Measurements from ENCODE around the gene OTOP1. TPM values are rescaled to one million over a fixed set of nuclear protein-coding genes. Genes with fewer than 3 reads are reported as not detected.

The OTOP1 gene
- not detected for total RNA-seq
- total RNA-seq (2013): not detected
- total RNA-seq: 0 reads per million in 29 experiments

- Mint-ChIP-seq H3K4me3 (peak within 1 kb of the TSS in 1 of 3 donors; percentile 47), H3K27me3 (peaks cover 52 to 65% of the 10 kb centered on the region in 2 donors), H3K4me1 (peaks cover 12 to 14% (median 13%) of the 10 kb centered on the region in 3 donors), H3K27ac (peak within 1 kb of the TSS in 1 of 2 donors; percentile 23), H3K9me3 (no peaks in the 10 kb centered on the region), H3K36me3 (no peaks in the 10 kb centered on the region)
- DNase-seq: no peak
- Histone ChIP-seq H3K9me3 (no peaks in the 10 kb centered on the region), H3K36me3 (ENCODE audit: control insufficient read depth in 2 of 2, extremely low read depth in 1 of 2, insufficient read depth in 1 of 2, low read length in 1 of 2) (no peaks in the 10 kb centered on the region), H3K4me1 (ENCODE audit: control insufficient read depth in 1 of 2, extremely low read depth in 1 of 2, insufficient read depth in 2 of 2, low read length in 2 of 2) (peaks cover 0 to 5% of the 10 kb centered on the region in 2 experiments), H3K27me3 (replicated peaks in 1 of 2; ENCODE audit: control insufficient read depth in 2 of 2, extremely low read depth in 1 of 2, insufficient read depth in 2 of 2, low read length in 1 of 2) (peaks cover 4 to 56% of the 10 kb centered on the region in 2 experiments), H3K27ac (ENCODE audit: low read length) (no peak within 1 kb of the TSS), H3K4me3 (ENCODE audit: control insufficient read depth in 1 of 2, extremely low read depth in 1 of 2, low read length in 1 of 2) (no peak within 1 kb of the TSS)
- 19% methylated on average over 77 of the region's 82 CpGs for WGBS (ENCODE audit: insufficient coverage)
- CTCF ChIA-PET: no interaction called here
- ATAC-seq (replicated peaks in 1 of 4): no peak
- POLR2A ChIA-PET: no interaction called here
These were observed at the start of gene OTOP1 for GRCh38 chr4:4226606-4227438. Gene OTOP1 (minus strand): TSS chr4:4226929. CDS start chr4:4226864, 65 bp downstream.

DNA sequence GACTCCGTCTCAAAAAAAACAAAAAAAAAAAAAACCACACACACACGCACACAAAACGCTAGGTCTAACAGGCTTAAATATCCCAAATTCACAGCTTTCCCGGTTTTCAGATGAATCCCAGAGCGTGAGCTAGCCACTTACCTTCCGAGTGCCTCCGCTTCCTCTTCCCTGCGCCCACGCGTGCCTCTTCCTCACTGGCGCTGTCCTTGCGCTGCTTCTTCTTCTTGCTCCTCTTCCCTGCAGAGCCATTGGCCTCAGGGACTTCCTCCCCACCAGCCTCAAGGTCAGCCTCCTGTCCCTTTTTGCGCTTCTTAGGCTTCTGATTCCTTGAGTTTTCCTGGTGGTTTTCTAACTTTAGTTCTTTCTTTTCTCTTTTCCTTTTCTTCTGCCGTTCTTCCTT lies 47.5 kb upstream of the OTOP1 start:
- H3K4me1 ChIP-seq (ENCODE audit: control insufficient read depth in 1 of 2, extremely low read depth in 1 of 2, insufficient read depth in 2 of 2, low read length in 2 of 2): peaks cover 0 to 16% of the 10 kb centered on the region in 2 experiments
- DNase-seq (no peak), ATAC-seq (replicated peaks in 1 of 4) (no peak)
- Mint-ChIP-seq H3K9me3 (no peaks in the 10 kb centered on the region), H3K36me3 (peaks cover 56% of the 10 kb centered on the region), H3K4me3 (no peak overlapping the region), H3K27ac (peak overlapping the region; percentile 62 to 64), H3K4me1 (peaks cover 0 to 30% (median 20%) of the 10 kb centered on the region in 3 donors), H3K27me3 (no peaks in the 10 kb centered on the region)
- no peaks in the 10 kb centered on the region for H3K9me3 ChIP-seq
- H3K27ac ChIP-seq (ENCODE audit: low read length): no peak overlapping the region
- 96% methylated on average over 12 of the region's 14 CpGs for WGBS (ENCODE audit: insufficient coverage)
- no peaks in the 10 kb centered on the region for H3K27me3 ChIP-seq (replicated peaks in 1 of 2; ENCODE audit: control insufficient read depth in 2 of 2, extremely low read depth in 1 of 2, insufficient read depth in 2 of 2, low read length in 1 of 2)
- peaks cover 20 to 72% of the 10 kb centered on the region in 2 donors for H3K36me3 ChIP-seq (ENCODE audit: control insufficient read depth in 2 of 2, extremely low read depth in 1 of 2, insufficient read depth in 1 of 2, low read length in 1 of 2)
- H3K4me3 ChIP-seq (ENCODE audit: control insufficient read depth in 1 of 2, extremely low read depth in 1 of 2, low read length in 1 of 2): no peak overlapping the region
- ChIA-PET CTCF (no interaction called here), POLR2A (interaction anchor here (0.6 kb wide), 2 partner anchors 14 to 17 kb away, joined by 3 to 4 read pairs; no protein-coding TSS in a partner anchor)

DNA sequence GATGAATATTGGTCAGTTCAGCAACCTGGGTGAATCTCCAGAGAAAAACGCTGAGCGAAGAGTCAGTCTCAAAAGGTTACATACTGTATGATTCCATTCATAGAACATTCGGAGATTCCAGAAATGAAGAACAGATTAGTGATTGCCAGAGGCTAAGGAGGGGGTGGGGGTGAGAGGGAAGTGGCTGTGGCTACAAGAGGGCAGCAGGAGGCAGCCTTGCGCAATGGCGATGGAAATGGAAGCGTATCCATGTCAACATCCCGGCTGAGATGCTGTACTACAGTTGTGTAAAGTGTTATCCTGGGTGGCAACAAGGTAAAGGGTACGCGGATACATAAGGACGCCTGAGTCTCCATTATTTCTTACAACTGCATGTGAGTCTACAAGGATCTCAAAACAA lies 45.2 kb upstream of the OTOP1 start:
- H3K36me3 Mint-ChIP-seq: peaks cover 52% of the 10 kb centered on the region
- 94% methylated on average over 3 of the region's 10 CpGs for WGBS (ENCODE audit: insufficient coverage)
- no peaks in the 10 kb centered on the region for H3K9me3 ChIP-seq
- CTCF ChIA-PET: no interaction called here
- no peaks in the 10 kb centered on the region for H3K9me3 Mint-ChIP-seq
- H3K4me3 Mint-ChIP-seq: no peak overlapping the region
- H3K4me1 ChIP-seq (ENCODE audit: control insufficient read depth in 1 of 2, extremely low read depth in 1 of 2, insufficient read depth in 2 of 2, low read length in 2 of 2): peaks cover 0 to 34% of the 10 kb centered on the region in 2 experiments
- H3K36me3 ChIP-seq (ENCODE audit: control insufficient read depth in 2 of 2, extremely low read depth in 1 of 2, insufficient read depth in 1 of 2, low read length in 1 of 2): peaks cover 21 to 53% of the 10 kb centered on the region in 2 donors
- H3K4me3 ChIP-seq (ENCODE audit: control insufficient read depth in 1 of 2, extremely low read depth in 1 of 2, low read length in 1 of 2): no peak overlapping the region
- no peak for DNase-seq
- ATAC-seq (replicated peaks in 1 of 4): no peak
- peak overlapping the region; percentile 92 to 95 for H3K27ac Mint-ChIP-seq
- H3K27ac ChIP-seq (ENCODE audit: low read length): peak overlapping the region; percentile 100
- POLR2A ChIA-PET: no interaction called here
- no peaks in the 10 kb centered on the region for H3K27me3 ChIP-seq (replicated peaks in 1 of 2; ENCODE audit: control insufficient read depth in 2 of 2, extremely low read depth in 1 of 2, insufficient read depth in 2 of 2, low read length in 1 of 2)
- no peaks in the 10 kb centered on the region for H3K27me3 Mint-ChIP-seq
- H3K4me1 Mint-ChIP-seq: peaks cover 6 to 41% (median 30%) of the 10 kb centered on the region in 3 donors

DNA sequence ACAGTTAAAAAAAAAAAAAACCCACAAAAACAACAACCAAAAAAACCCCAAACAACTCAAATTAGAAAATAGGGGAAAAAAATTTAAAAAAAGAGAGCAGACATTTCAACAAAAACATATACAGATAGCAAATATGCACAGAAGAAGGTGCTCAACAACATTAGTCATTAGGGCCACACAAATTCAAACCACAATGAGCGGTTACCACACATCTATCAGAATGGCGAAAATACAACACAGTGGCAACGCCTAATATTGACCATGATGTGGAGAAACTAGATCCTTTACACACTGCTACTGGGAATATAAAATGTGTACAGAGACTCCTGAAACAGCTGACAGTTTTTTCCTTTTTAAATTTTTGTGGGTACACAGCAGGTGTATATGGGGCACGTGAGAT lies 43.8 kb upstream of the OTOP1 start:
- peaks cover 15 to 48% of the 10 kb centered on the region in 2 donors for H3K36me3 ChIP-seq (ENCODE audit: control insufficient read depth in 2 of 2, extremely low read depth in 1 of 2, insufficient read depth in 1 of 2, low read length in 1 of 2)

GRCh38 chr4:4269856-4270255 lies 43.1 kb upstream of the OTOP1 start:
- Mint-ChIP-seq H3K9me3 (no peaks in the 10 kb centered on the region), H3K27ac (peak overlapping the region; percentile 92 to 95), H3K36me3 (peaks cover 50% of the 10 kb centered on the region), H3K27me3 (no peaks in the 10 kb centered on the region), H3K4me1 (peaks cover 6 to 52% (median 37%) of the 10 kb centered on the region in 3 donors), H3K4me3 (peak overlapping the region; percentile 47 to 75 (median 75))
- CTCF ChIA-PET: interaction anchor here in 1 of 2 donors (0.6 to 2.1 kb wide), 2 partner anchors 9 to 33 kb away, joined by 3 to 11 read pairs; no protein-coding TSS in a partner anchor
- peak; percentile 46 to 82 (median 78) for ATAC-seq (replicated peaks in 1 of 4)
- WGBS (ENCODE audit: insufficient coverage): 60% methylated on average over 1 of the region's 4 CpGs
- H3K4me1 ChIP-seq (ENCODE audit: control insufficient read depth in 1 of 2, extremely low read depth in 1 of 2, insufficient read depth in 2 of 2, low read length in 2 of 2): peaks cover 0 to 51% of the 10 kb centered on the region in 2 experiments
- no peaks in the 10 kb centered on the region for H3K27me3 ChIP-seq (replicated peaks in 1 of 2; ENCODE audit: control insufficient read depth in 2 of 2, extremely low read depth in 1 of 2, insufficient read depth in 2 of 2, low read length in 1 of 2)
- no peaks in the 10 kb centered on the region for H3K9me3 ChIP-seq
- peak overlapping the region; percentile 100 for H3K27ac ChIP-seq (ENCODE audit: low read length)
- peak in 32 of 35 experiments; percentile 6 to 62 (median 30) for DNase-seq
- POLR2A ChIA-PET: interaction anchor here in 1 of 2 donors (0.7 kb wide), 1 partner anchor 22 kb away, joined by 8 read pairs; the partner anchor contains the start of gene TMEM128
- peaks cover 12 to 45% of the 10 kb centered on the region in 2 donors for H3K36me3 ChIP-seq (ENCODE audit: control insufficient read depth in 2 of 2, extremely low read depth in 1 of 2, insufficient read depth in 1 of 2, low read length in 1 of 2)
- H3K4me3 ChIP-seq (ENCODE audit: control insufficient read depth in 1 of 2, extremely low read depth in 1 of 2, low read length in 1 of 2): peak overlapping the region in 1 of 2 donors; percentile 51

More for the DNA sequence above, 43.8 kb upstream of the OTOP1 start:
- peak in 1 of 35 experiments; percentile 36 for DNase-seq
- Histone ChIP-seq H3K4me3 (ENCODE audit: control insufficient read depth in 1 of 2, extremely low read depth in 1 of 2, low read length in 1 of 2) (no peak overlapping the region), H3K9me3 (no peaks in the 10 kb centered on the region), H3K4me1 (ENCODE audit: control insufficient read depth in 1 of 2, extremely low read depth in 1 of 2, insufficient read depth in 2 of 2, low read length in 2 of 2) (peaks cover 0 to 45% of the 10 kb centered on the region in 2 experiments), H3K27me3 (replicated peaks in 1 of 2; ENCODE audit: control insufficient read depth in 2 of 2, extremely low read depth in 1 of 2, insufficient read depth in 2 of 2, low read length in 1 of 2) (no peaks in the 10 kb centered on the region), H3K27ac (ENCODE audit: low read length) (peak overlapping the region; percentile 100)
- Mint-ChIP-seq H3K4me3 (peak overlapping the region in 2 of 3 donors; percentile 21 to 49), H3K9me3 (no peaks in the 10 kb centered on the region), H3K4me1 (peaks cover 6 to 52% (median 37%) of the 10 kb centered on the region in 3 donors), H3K36me3 (peaks cover 53% of the 10 kb centered on the region), H3K27me3 (no peaks in the 10 kb centered on the region), H3K27ac (peak overlapping the region; percentile 92 to 95)
- ChIA-PET CTCF (interaction anchor here in 1 of 2 donors (0.6 to 2.1 kb wide), 2 partner anchors 10 to 33 kb away, joined by 3 to 11 read pairs; no protein-coding TSS in a partner anchor), POLR2A (no interaction called here)
- ATAC-seq (replicated peaks in 1 of 4): no peak
- no CpG with 5 or more reads among the region's 4 CpGs for WGBS (ENCODE audit: insufficient coverage)

DNA sequence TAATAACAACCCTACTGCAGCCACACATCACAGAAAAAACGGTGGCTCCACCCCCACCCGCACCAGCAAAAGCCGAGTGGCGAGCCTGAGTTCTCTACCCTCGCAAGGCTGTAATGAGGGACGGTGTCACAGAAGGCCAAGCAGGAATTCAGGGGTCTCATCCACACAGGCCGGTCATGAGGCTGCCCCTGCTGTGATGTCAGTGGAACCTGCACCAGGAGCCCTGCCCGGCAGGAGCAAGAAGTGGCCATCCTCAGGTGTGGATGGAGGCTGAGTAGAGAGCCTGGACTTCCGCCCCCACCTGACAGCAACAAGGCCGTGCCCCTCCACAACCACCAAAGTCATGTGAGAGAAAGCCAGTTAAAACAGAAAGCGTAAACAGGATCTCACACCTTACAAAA lies 42.6 kb upstream of the OTOP1 start:
- 56% methylated on average over 4 of the region's 11 CpGs for WGBS (ENCODE audit: insufficient coverage)
- ChIA-PET CTCF (interaction anchor here in 1 of 2 donors (2.1 to 2.2 kb wide), 2 partner anchors 9 kb away, joined by 11 to 14 read pairs; no protein-coding TSS in a partner anchor), POLR2A (interaction anchor here in 1 of 2 donors (0.7 kb wide), 1 partner anchor 22 kb away, joined by 8 read pairs; the partner anchor contains the start of gene TMEM128)
- H3K9me3 ChIP-seq: no peaks in the 10 kb centered on the region
- peaks cover 6 to 53% (median 38%) of the 10 kb centered on the region in 3 donors for H3K4me1 Mint-ChIP-seq
- peak overlapping the region; percentile 100 for H3K27ac ChIP-seq (ENCODE audit: low read length)
- peaks cover 0 to 53% of the 10 kb centered on the region in 2 experiments for H3K4me1 ChIP-seq (ENCODE audit: control insufficient read depth in 1 of 2, extremely low read depth in 1 of 2, insufficient read depth in 2 of 2, low read length in 2 of 2)
- peak overlapping the region in 1 of 2 donors; percentile 51 for H3K4me3 ChIP-seq (ENCODE audit: control insufficient read depth in 1 of 2, extremely low read depth in 1 of 2, low read length in 1 of 2)
- H3K27ac Mint-ChIP-seq: peak overlapping the region; percentile 92 to 95
- DNase-seq (peak in 34 of 35 experiments; percentile 18 to 77 (median 42)), ATAC-seq (replicated peaks in 1 of 4) (peak; percentile 64 to 86 (median 76))
- H3K9me3 Mint-ChIP-seq: no peaks in the 10 kb centered on the region
- H3K36me3 Mint-ChIP-seq: peaks cover 45% of the 10 kb centered on the region
- no peaks in the 10 kb centered on the region for H3K27me3 Mint-ChIP-seq
- H3K27me3 ChIP-seq (replicated peaks in 1 of 2; ENCODE audit: control insufficient read depth in 2 of 2, extremely low read depth in 1 of 2, insufficient read depth in 2 of 2, low read length in 1 of 2): no peaks in the 10 kb centered on the region
- peaks cover 11 to 40% of the 10 kb centered on the region in 2 donors for H3K36me3 ChIP-seq (ENCODE audit: control insufficient read depth in 2 of 2, extremely low read depth in 1 of 2, insufficient read depth in 1 of 2, low read length in 1 of 2)
- H3K4me3 Mint-ChIP-seq: peak overlapping the region; percentile 47 to 75 (median 75)
